ENCODE data around the gene LRRN1. TPM values are rescaled to one million over a fixed set of nuclear protein-coding genes. Genes with fewer than 3 reads are reported as not detected.

LRRN1 gene
- total RNA-seq, 1 donor, result 4.0 TPM

- H3K27ac ChIP-seq (ENCODE audit: low read depth, low read length), result no peak overlapping the region
- no peaks in the 10 kb centered on the region for H4K20me1 ChIP-seq (ENCODE audit: insufficient read depth, low read length)
- H3K36me3 ChIP-seq (ENCODE audit: insufficient read depth, low read length), result no peaks in the 10 kb centered on the region
- no peak overlapping the region for H2AFZ ChIP-seq (ENCODE audit: low read length)
- H3K4me3 ChIP-seq (ENCODE audit: insufficient read depth, low read length), result no peak overlapping the region
- H3K4me1 ChIP-seq (ENCODE audit: insufficient read depth, low read length), result no peaks in the 10 kb centered on the region
- no peaks in the 10 kb centered on the region for H3K27me3 ChIP-seq (ENCODE audit: insufficient read depth, low read length)
- no peaks in the 10 kb centered on the region for H3K9me3 ChIP-seq (ENCODE audit: low read depth, low read length)
- no peak for TF ChIP-seq CTCF (IDR thresholded peaks at IDR 0.05; ENCODE audit: extremely low read depth, low read depth, low read length)
- no peak for DNase-seq (ENCODE audit: insufficient read length, low spot score, missing footprints)
- H3K79me2 ChIP-seq (ENCODE audit: insufficient read depth, low read length), result no peaks in the 10 kb centered on the region
- no peak overlapping the region for H3K4me2 ChIP-seq (ENCODE audit: insufficient read depth, low read length)
Measured at GRCh38 chr3:3815206-3815605, 16.0 kb downstream of the LRRN1 start.

- Histone ChIP-seq H3K4me3 (ENCODE audit: insufficient read depth, low read length) (no peak overlapping the region), H4K20me1 (ENCODE audit: insufficient read depth, low read length) (no peaks in the 10 kb centered on the region), H3K27me3 (ENCODE audit: insufficient read depth, low read length) (no peaks in the 10 kb centered on the region), H3K27ac (ENCODE audit: low read depth, low read length) (no peak overlapping the region), H3K4me1 (ENCODE audit: insufficient read depth, low read length) (no peaks in the 10 kb centered on the region), H2AFZ (ENCODE audit: low read length) (no peak overlapping the region), H3K4me2 (ENCODE audit: insufficient read depth, low read length) (no peak overlapping the region), H3K79me2 (ENCODE audit: insufficient read depth, low read length) (no peaks in the 10 kb centered on the region), H3K36me3 (ENCODE audit: insufficient read depth, low read length) (no peaks in the 10 kb centered on the region), H3K9me3 (ENCODE audit: low read depth, low read length) (no peaks in the 10 kb centered on the region)
- TF ChIP-seq CTCF (IDR thresholded peaks at IDR 0.05; ENCODE audit: extremely low read depth, low read depth, low read length), result no peak
- DNase-seq (ENCODE audit: insufficient read length, low spot score, missing footprints), result no peak
Measured at GRCh38 chr3:3816034-3816433, 16.8 kb downstream of the LRRN1 start.

GRCh38 chr3:3817865-3818264, 18.6 kb downstream of the LRRN1 start:
- no peaks in the 10 kb centered on the region for H3K79me2 ChIP-seq (ENCODE audit: insufficient read depth, low read length)
- H3K4me3 ChIP-seq (ENCODE audit: insufficient read depth, low read length), result no peak overlapping the region
- H3K36me3 ChIP-seq (ENCODE audit: insufficient read depth, low read length), result no peaks in the 10 kb centered on the region
- no peak overlapping the region for H3K27ac ChIP-seq (ENCODE audit: low read depth, low read length)
- no peaks in the 10 kb centered on the region for H3K4me1 ChIP-seq (ENCODE audit: insufficient read depth, low read length)
- no peak for TF ChIP-seq CTCF (IDR thresholded peaks at IDR 0.05; ENCODE audit: extremely low read depth, low read depth, low read length)
- no peak for DNase-seq (ENCODE audit: insufficient read length, low spot score, missing footprints)
- no peaks in the 10 kb centered on the region for H3K9me3 ChIP-seq (ENCODE audit: low read depth, low read length)
- H4K20me1 ChIP-seq (ENCODE audit: insufficient read depth, low read length), result no peaks in the 10 kb centered on the region
- H3K27me3 ChIP-seq (ENCODE audit: insufficient read depth, low read length), result no peaks in the 10 kb centered on the region
- H3K4me2 ChIP-seq (ENCODE audit: insufficient read depth, low read length), result no peak overlapping the region
- no peak overlapping the region for H2AFZ ChIP-seq (ENCODE audit: low read length)

- TF ChIP-seq CTCF (IDR thresholded peaks at IDR 0.05; ENCODE audit: extremely low read depth, low read depth, low read length), result no peak
- Histone ChIP-seq H3K27me3 (ENCODE audit: insufficient read depth, low read length) (no peaks in the 10 kb centered on the region), H4K20me1 (ENCODE audit: insufficient read depth, low read length) (no peaks in the 10 kb centered on the region), H3K4me3 (ENCODE audit: insufficient read depth, low read length) (no peak overlapping the region), H3K79me2 (ENCODE audit: insufficient read depth, low read length) (no peaks in the 10 kb centered on the region), H3K9me3 (ENCODE audit: low read depth, low read length) (no peaks in the 10 kb centered on the region), H3K27ac (ENCODE audit: low read depth, low read length) (no peak overlapping the region), H3K4me1 (ENCODE audit: insufficient read depth, low read length) (no peaks in the 10 kb centered on the region), H3K4me2 (ENCODE audit: insufficient read depth, low read length) (no peak overlapping the region), H2AFZ (ENCODE audit: low read length) (no peak overlapping the region), H3K36me3 (ENCODE audit: insufficient read depth, low read length) (no peaks in the 10 kb centered on the region)
- no peak for DNase-seq (ENCODE audit: insufficient read length, low spot score, missing footprints)
Measured at GRCh38 chr3:3821777-3822176, 22.5 kb downstream of the LRRN1 start.

Data from osteoblast (primary cell).